Endodermal cell (in vitro differentiated cells): ENCODE results near the gene SORCS1. TPM values are rescaled to one million over a fixed set of nuclear protein-coding genes. Genes with fewer than 3 reads are reported as not detected.

ENCODE experiments used
- DNase-seq: peaks from one replicate; pipeline ENCODE4 v3.0.0-alpha.2; 2017
- H3K27ac ChIP-seq: 2 replicates; pipeline ENCODE4 v1.5.1; 2013; ENCODE audit warnings: mild to moderate bottlenecking, low read depth, low read length, moderate library complexity
- H3K27me3 ChIP-seq: 2 replicates; pipeline ENCODE4 v1.6.1; 2013; ENCODE audit warnings: mild to moderate bottlenecking, low read length, moderate library complexity; ENCODE audit not compliant: insufficient read depth, control insufficient read depth, poor library complexity, severe bottlenecking
- H3K36me3 ChIP-seq: 2 replicates; pipeline ENCODE4 v1.7.0; 2013; ENCODE audit warnings: mild to moderate bottlenecking, low read length, moderate library complexity; ENCODE audit not compliant: control insufficient read depth, insufficient read depth
- H3K4me1 ChIP-seq: one replicate; pipeline ENCODE4 v1.7.0; 2013; ENCODE audit warnings: low read length; ENCODE audit not compliant: control insufficient read depth, insufficient read depth
- H3K4me3 ChIP-seq: 2 replicates; pipeline ENCODE4 v1.5.1; 2013; ENCODE audit warnings: mild to moderate bottlenecking, low read length, moderate library complexity
- H3K9ac ChIP-seq: 2 replicates; pipeline ENCODE4 v1.6.1; 2013; ENCODE audit warnings: mild to moderate bottlenecking, low read length, moderate library complexity; ENCODE audit not compliant: poor library complexity, severe bottlenecking; ENCODE audit errors: extremely low read depth
- H3K9me3 ChIP-seq: 2 replicates; pipeline ENCODE4 v1.6.1; 2013; ENCODE audit warnings: mild to moderate bottlenecking, low read length, moderate library complexity; ENCODE audit not compliant: control insufficient read depth
- H3K27ac Mint-ChIP-seq: 2 replicates; pipeline ENCODE4 v1.8.0; 2020; ENCODE audit warnings: mixed read lengths
- H3K27me3 Mint-ChIP-seq: 2 replicates; pipeline ENCODE4 v1.8.0; 2021; ENCODE audit warnings: mild to moderate bottlenecking, mixed read lengths; ENCODE audit not compliant: insufficient read depth
- H3K36me3 Mint-ChIP-seq: 2 replicates; pipeline ENCODE4 v1.8.0; 2020; ENCODE audit warnings: low read depth, mixed read lengths
- H3K4me1 Mint-ChIP-seq: 2 replicates; pipeline ENCODE4 v1.8.0; 2020; ENCODE audit warnings: mixed read lengths
- H3K4me3 Mint-ChIP-seq: 2 replicates; pipeline ENCODE4 v1.8.0; 2020; ENCODE audit warnings: mild to moderate bottlenecking, moderate library complexity, mixed read lengths
- H3K9me3 Mint-ChIP-seq: 2 replicates; pipeline ENCODE4 v1.8.0; 2020; ENCODE audit warnings: mild to moderate bottlenecking, mixed read lengths
- CTCF ChIP-seq: fragments of 200-600 bp; sonication (generic); conservative IDR thresholded peaks from 2 replicates; pipeline ENCODE4 v1.5.0; 2021; ENCODE audit warnings: antibody characterized with exemption, mild to moderate bottlenecking
- WGBS, 2 experiments: methylation state at CpG; one replicate each; pipeline versions ENCODE4 v1.1.5 to v1.1.7; 2013; ENCODE audit warnings: missing lambda C conversion rate in 2 of 2, mixed read lengths in 1 of 2; ENCODE audit not compliant: insufficient coverage in 1 of 2, insufficient read length in 1 of 2; 5-methylcytosine and 5-hydroxymethylcytosine counted together
- total RNA-seq, 2 donors: library from RNA; stranded (reverse); fragmentation: NEBNext Ultra II Directional in 1 of 2; extraction: Animal tissue kit (Norgen Biotek cat#: 25700) in 1 of 2; gene quantifications; 2 replicates in 1 of 2; 3 replicates in 1 of 2; pipeline ENCODE4 v1.2.1, GENCODE V29; 2021

Gene SORCS1
- total RNA-seq, 2 donors from 2014 or later, result 57.4 to 79.6 TPM

- Histone ChIP-seq H3K27me3 (no peaks in the 10 kb centered on the region), H3K4me1 (no peaks in the 10 kb centered on the region), H3K9ac (no peak overlapping the region), H3K9me3 (no peaks in the 10 kb centered on the region), H3K4me3 (no peak overlapping the region), H3K27ac (no peak overlapping the region), H3K36me3 (peaks cover 62% of the 10 kb centered on the region)
- no peak overlapping the region for H3K27ac Mint-ChIP-seq
- 88 to 91% methylated on average over 1 to 3 of the region's 3 CpGs for WGBS, 2 experiments
- no peaks in the 10 kb centered on the region for H3K27me3 Mint-ChIP-seq
- no peaks in the 10 kb centered on the region for H3K36me3 Mint-ChIP-seq
- no peak for DNase-seq
- H3K4me3 Mint-ChIP-seq, result no peak overlapping the region
- TF ChIP-seq CTCF, result no peak
- H3K9me3 Mint-ChIP-seq, result no peaks in the 10 kb centered on the region
- H3K4me1 Mint-ChIP-seq, result peaks cover 4% of the 10 kb centered on the region
Measured at GRCh38 chr10:106631016-106631702, 533.3 kb downstream of the SORCS1 start.

- Histone ChIP-seq H3K9ac (no peak overlapping the region), H3K9me3 (no peaks in the 10 kb centered on the region), H3K4me3 (no peak overlapping the region), H3K4me1 (no peaks in the 10 kb centered on the region), H3K27me3 (no peaks in the 10 kb centered on the region), H3K27ac (no peak overlapping the region), H3K36me3 (peaks cover 68% of the 10 kb centered on the region)
- Mint-ChIP-seq H3K36me3 (peaks cover 4% of the 10 kb centered on the region), H3K27me3 (peaks cover 24% of the 10 kb centered on the region), H3K4me1 (peaks cover 8% of the 10 kb centered on the region), H3K27ac (no peak overlapping the region), H3K4me3 (no peak overlapping the region), H3K9me3 (no peaks in the 10 kb centered on the region)
- no peak for DNase-seq
- WGBS, 2 experiments, result 94 to 100% methylated on average over 2 of the region's 2 CpGs
- TF ChIP-seq CTCF, result no peak
Measured at GRCh38 chr10:106626371-106626770, 538.1 kb downstream of the SORCS1 start.

- peaks cover 30% of the 10 kb centered on the region for H3K27me3 Mint-ChIP-seq
- no peak overlapping the region for H3K27ac ChIP-seq
- no peak overlapping the region for H3K4me3 ChIP-seq
- no peak overlapping the region for H3K27ac Mint-ChIP-seq
- 71 to 75% methylated on average over 5 to 6 of the region's 6 CpGs for WGBS, 2 experiments
- no peak overlapping the region for H3K4me3 Mint-ChIP-seq
- no peaks in the 10 kb centered on the region for H3K4me1 ChIP-seq
- no peak for TF ChIP-seq CTCF
- H3K9ac ChIP-seq, result no peak overlapping the region
- peaks cover 66% of the 10 kb centered on the region for H3K36me3 ChIP-seq
- peaks cover 8% of the 10 kb centered on the region for H3K4me1 Mint-ChIP-seq
- DNase-seq, result no peak
- peaks cover 4% of the 10 kb centered on the region for H3K36me3 Mint-ChIP-seq
- H3K9me3 ChIP-seq, result no peaks in the 10 kb centered on the region
- no peaks in the 10 kb centered on the region for H3K27me3 ChIP-seq
- no peaks in the 10 kb centered on the region for H3K9me3 Mint-ChIP-seq
Measured at GRCh38 chr10:106625751-106626150, 538.8 kb downstream of the SORCS1 start.
